ENCODE measurements around the gene GDI2.

DNA sequence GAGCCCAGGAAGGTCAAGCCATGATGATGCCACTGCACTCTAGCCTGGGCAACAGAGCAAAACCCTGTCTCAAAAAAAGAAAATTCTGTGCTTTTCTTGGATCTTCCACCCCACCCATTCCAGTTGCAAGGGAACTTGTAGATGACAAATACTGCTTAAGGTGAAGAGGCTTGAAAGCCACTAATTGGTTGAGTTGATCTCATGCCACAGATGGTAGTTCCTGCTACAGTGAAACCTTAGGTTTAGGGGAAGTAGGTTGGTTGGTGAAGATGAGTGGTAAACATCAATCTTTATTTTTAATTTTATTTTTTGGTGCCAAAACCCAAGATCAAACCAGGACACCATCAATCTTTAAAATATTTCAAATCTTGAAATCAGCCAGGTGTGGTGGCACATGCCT, 2.9 kb upstream of the GDI2 start:
- TF ChIP-seq CTCF (IDR thresholded peaks at IDR 0.05 in 8 of 11, conservative IDR thresholded peaks at IDR 0.05 in 3 of 11) (no peak), POLR2A (IDR thresholded peaks at IDR 0.05) (no peak), POLR2AphosphoS5 (IDR thresholded peaks at IDR 0.05) (no peak)

Data from spleen (tissue), 7 donors.